ENCODE measurements around the gene MS4A2.

DNA sequence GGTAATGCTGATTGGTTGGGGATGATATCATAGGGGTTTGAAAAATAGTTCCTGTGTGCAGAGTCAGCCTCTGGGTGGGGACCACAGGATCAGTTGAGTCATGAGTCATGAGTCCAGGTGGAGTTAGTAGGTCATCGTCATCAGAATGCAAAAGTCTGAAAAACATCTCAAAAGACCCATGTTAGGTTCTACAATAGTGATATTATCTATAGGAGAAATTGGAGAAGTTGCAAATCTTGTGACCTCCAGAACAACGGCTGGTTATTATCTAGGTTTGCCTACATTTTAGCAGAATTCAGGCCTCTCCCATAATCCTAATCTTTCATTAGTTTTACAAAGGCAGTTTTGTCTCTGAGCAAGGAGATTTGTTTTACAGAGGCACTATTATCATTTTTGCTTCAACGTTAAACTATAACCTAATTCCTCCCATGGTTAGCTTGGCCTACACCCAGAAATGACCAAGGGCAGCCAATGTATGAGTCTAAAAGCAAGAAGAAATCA, 38.9 kb downstream of the MS4A2 start:
- no peak for TF ChIP-seq BHLHE40 (IDR thresholded peaks at IDR 0.05; ENCODE audit: borderline replicate concordance)
- no peak for TF ChIP-seq L3MBTL2 (conservative IDR thresholded peaks at IDR 0.05)
- TF ChIP-seq FOXM1 (IDR thresholded peaks at IDR 0.05; ENCODE audit: borderline replicate concordance) = no peak
- TF ChIP-seq HDGF (IDR thresholded peaks at IDR 0.05; ENCODE audit: borderline replicate concordance) = no peak
- TF ChIP-seq NFRKB (IDR thresholded peaks at IDR 0.05) = no peak
- TF ChIP-seq, protein P1, sequence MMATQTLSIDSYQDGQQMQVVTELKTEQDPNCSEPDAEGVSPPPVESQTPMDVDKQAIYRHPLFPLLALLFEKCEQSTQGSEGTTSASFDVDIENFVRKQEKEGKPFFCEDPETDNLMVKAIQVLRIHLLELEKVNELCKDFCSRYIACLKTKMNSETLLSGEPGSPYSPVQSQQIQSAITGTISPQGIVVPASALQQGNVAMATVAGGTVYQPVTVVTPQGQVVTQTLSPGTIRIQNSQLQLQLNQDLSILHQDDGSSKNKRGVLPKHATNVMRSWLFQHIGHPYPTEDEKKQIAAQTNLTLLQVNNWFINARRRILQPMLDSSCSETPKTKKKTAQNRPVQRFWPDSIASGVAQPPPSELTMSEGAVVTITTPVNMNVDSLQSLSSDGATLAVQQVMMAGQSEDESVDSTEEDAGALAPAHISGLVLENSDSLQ (IDR thresholded peaks at IDR 0.05) = no peak
- no peak for TF ChIP-seq SUZ12 (IDR thresholded peaks at IDR 0.05)
- TF ChIP-seq TARDBP (IDR thresholded peaks at IDR 0.05) = no peak
- no peak for TF ChIP-seq ARNT (IDR thresholded peaks at IDR 0.05)
- TF ChIP-seq ZNF384 (IDR thresholded peaks at IDR 0.05) = no peak
- no peak for TF ChIP-seq FOXA1 (IDR thresholded peaks at IDR 0.05)
- TF ChIP-seq SP1 (IDR thresholded peaks at IDR 0.05) = no peak
- no peak for TF ChIP-seq FOXK2 (IDR thresholded peaks at IDR 0.05)

Measured in HEK293T (cell line).